Activated T-cell treated with anti-CD3 and anti-CD28 coated beads, Interleukin-2, amount 50 U/mL, for 48 hours (primary cell): ENCODE measurements around the gene ZNRF4.
"Not testable (repeated sequence)": the region's sequence is repeated elsewhere in the genome, so short reads cannot be mapped to it uniquely, and the experiment has no call there.

ENCODE experiments used
- DNase-seq, 2 experiments: peaks; one replicate each; pipeline ENCODE4 v3.0.0-alpha.2; 2020

ZNRF4 gene, protein sequence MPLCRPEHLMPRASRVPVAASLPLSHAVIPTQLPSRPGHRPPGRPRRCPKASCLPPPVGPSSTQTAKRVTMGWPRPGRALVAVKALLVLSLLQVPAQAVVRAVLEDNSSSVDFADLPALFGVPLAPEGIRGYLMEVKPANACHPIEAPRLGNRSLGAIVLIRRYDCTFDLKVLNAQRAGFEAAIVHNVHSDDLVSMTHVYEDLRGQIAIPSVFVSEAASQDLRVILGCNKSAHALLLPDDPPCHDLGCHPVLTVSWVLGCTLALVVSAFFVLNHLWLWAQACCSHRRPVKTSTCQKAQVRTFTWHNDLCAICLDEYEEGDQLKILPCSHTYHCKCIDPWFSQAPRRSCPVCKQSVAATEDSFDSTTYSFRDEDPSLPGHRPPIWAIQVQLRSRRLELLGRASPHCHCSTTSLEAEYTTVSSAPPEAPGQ

DNA sequence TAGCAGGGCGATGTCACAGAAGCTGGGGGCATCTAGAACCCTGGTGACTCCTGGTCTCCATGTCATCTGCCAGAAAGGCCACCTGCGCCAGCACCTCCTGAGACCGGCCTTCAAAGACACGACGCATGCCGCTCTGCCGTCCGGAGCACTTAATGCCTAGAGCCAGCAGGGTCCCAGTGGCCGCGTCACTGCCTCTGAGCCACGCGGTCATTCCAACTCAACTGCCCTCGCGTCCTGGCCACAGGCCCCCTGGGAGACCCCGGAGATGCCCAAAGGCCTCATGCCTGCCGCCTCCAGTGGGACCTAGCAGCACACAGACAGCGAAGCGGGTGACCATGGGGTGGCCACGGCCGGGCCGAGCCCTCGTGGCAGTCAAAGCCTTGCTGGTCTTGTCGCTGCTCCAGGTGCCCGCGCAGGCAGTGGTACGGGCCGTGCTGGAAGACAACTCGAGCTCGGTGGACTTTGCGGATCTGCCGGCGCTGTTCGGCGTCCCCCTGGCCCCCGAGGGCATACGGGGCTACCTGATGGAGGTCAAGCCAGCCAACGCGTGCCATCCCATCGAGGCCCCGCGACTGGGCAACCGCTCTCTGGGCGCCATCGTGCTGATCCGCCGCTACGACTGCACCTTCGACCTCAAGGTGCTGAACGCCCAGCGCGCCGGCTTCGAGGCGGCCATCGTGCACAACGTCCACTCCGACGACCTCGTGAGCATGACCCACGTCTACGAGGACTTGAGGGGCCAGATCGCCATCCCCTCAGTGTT, at the start of gene ZNRF4:
ZNRF4 (plus strand) TSS at position 51 of the 763 bp plus-strand sequence; CDS start at position 126, 75 bp downstream.
- no peak for DNase-seq

DNA sequence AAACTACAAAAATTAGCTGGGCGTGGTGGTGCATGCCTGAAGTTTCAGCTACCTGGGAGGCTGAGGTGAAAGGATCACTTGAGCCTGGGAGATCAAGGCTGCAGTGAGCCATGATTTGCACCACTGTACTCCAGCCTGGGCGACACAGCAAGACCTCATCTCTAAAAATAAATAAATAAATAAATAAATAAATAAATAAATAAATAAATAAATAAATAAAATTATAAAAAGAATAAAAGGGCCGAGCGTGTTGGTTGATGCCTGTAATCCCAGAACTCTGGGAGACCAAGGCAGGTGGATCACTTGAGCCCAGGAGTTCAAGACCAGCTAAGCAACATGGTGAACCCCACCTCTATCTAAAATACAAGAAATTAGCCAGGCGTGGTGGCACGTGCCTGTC, 49.0 kb upstream of the ZNRF4 start:
- not testable (repeated sequence) for DNase-seq

DNA sequence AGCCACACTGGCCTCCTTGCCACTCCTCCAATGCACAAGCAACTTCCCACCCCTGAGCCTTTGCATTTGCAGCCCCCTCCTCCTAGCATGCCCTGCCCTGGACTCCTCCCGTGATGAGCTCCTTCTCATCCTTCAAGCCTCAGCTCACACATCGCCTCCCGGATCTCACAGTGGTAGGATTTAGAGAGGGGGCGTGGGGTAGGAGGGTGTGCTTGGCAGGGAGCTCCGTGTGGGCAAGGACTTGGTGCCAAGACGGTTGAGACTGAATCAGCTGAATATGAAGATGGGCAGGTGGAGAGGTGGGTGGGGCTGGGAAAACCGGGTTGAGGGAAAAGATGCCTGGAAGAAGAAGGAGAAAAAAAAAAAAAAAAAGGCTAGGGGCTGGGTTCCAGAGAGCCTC, 48.4 kb upstream of the ZNRF4 start:
- no peak for DNase-seq

DNA sequence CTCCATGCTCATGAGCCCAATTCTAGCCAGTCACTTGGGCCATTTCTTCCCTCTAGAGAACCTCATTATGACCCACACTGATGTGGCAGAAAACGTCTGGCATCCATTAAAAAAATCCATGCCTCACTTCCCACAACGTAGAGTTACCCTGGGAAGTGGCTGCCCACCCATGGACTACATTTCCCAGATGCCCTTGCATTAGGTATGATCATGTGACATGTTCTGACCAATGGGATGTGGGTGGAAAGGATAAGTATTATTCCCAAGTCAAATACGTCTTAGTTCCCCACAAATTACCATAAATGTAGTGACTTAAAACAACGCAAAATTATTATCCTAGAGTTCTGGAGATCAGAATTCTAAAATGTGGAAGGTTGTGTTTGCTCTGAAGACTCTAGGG, 47.9 kb upstream of the ZNRF4 start:
- no peak for DNase-seq

DNA sequence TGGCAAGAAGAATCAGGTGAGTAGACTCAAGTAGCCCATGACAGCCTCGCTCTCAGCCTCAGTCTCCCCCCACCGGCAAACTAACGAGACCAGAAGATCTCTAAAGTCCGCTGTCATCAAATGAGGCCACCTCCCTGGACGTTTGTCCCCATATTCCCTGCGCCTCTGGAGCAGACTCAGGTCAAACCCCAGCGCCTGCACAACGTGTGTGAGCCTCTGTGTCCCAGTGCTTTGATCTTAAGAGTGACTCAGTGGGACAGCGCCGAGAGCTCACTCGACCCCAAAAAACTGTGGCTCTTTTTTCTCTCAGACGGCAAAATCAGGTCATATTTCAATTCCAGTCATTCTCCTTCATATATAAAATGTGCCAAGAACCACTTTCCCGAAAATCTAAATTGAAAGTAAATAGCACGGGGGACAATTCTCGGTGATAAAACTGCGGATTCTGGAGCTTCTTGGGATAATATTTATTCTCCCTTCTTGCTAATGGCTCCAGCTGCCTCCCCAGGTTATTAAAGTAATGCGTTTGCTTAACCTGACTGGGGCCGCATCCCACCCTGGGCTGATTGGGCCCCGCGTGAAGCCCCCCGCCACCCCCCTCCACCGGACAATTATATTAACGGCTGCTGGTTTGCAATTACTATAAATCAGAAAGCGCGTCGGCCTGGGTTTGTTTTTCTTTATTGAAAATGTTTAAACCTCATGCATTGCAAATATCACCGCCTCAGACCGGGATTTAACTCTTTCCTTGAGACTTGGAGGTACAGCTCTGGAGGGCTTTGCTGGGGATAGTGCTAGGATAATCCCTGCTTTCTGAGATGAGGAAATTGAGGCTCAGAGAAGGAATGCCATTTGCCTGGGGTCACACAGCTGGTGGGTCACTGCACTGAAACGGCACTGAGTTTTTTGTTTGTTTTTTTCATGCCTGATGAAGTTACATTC, 37.5 kb upstream of the ZNRF4 start:
- DNase-seq = no peak

DNA sequence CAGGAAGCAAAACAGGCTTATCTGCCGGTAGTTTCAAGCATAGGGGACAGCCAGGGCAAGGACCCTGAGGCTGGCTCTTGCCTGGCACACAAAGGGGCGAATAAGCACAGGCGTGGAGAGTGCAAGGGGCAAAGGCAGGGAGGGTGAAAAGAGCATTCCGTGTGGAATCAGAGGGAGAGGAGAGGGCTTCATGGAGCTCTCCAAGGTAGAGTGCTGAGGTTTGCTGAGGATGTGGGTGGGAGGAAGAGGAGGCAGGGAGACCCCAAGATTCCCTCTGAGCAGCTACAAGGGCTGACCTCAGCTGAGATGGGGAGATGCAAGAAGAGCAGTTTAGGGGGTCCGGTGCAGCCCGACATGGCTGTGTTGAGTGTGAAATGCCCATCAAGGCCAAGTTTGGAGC, 36.5 kb upstream of the ZNRF4 start:
- no peak for DNase-seq

DNA sequence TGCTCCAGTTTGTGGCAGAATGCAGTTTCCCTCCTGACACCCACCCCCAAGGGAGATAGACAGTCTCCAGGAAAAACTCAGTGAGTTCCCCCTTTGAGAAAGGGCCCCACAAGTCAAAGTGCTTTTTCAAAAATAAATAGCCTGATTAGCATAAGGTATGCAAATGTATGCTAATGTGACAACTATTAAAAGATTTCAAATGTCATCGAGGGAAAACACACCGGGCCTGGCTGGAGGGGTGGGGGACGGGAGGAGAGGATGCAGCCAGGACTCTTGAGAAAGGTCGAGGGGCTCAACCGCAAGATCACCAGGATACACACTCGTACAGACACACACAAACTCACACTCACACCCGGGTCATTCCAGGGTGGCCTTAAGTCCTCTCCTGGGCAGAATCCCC, 34.3 kb upstream of the ZNRF4 start:
- no peak for DNase-seq

DNA sequence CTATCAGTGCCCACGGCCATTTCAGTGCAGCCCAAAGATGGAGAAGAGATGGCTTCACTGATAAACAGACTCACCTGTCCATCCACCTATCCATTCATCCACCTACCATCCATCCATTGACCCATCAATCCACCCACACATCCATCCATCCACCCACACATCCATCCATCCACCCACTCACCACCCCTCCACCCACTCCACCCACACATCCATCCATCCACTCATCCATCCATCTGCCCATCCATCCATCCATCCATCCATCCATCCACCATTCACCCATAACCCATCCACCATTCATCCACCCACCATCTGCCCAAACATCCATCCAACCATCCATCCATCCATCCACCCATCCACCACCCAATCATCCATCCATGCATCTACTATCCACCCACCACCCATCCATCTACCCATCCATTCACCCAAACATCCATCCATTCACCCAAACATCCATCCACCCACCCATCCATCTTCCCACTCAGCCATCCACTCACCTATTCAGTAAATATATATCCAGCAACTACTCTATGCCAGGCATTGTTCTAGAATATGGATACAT, 31.6 kb upstream of the ZNRF4 start:
- no peak for DNase-seq

DNA sequence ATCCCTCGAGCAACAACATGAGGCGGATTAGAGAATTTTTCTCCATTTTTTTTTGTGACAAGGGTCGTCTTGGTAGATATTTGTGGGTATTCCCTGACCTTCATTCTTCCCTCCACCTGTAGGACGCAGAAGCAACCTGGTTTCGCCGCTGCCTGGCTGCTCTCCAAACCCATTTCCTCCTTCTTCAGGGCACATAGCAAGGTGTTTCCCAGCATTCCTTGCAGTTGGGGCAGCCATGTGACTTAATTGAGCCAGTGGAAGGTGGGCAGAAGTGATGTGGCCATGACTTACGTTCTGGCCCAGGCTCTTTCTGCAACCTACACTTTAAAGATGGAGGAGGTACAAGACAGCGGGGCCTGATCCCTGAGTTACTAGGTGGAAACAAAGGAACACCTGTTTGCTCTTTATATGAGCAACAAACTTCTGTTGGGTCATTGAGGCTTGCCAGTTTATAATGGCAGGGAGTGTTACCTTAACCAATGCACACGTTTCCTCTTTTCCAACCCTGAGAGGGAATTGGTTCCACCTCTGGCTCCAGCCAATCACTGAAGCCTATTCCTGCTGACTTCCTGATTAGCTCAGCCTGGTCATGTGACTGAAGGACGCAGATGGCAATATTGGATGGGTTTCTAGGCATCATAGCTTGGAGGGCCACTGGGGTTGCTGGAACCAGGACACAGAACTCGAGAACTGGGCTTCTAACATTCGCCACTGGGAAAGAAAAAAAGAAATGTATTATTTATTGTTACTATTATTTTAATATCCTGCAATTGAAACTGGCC, 30.8 kb upstream of the ZNRF4 start:
- no peak for DNase-seq

DNA sequence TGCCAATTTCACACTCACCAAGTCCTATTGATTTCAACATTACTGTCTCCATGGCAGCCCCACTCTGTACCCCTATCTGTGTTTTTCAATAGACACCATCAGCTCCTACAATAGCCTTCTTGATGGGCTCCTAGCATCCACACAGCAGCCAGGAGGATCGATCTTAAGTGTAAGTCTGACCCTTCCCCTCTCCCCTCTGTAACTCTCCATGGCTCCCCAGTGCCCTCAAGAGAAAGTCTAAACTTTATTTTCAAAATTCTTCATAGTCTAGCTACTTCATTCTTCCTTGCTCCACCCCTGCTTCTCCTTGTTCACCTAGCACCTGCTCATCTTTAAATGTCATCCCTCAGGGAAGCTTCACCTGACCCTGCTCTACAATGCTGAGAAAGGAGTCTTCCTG, 30.0 kb upstream of the ZNRF4 start:
- DNase-seq = no peak

DNA sequence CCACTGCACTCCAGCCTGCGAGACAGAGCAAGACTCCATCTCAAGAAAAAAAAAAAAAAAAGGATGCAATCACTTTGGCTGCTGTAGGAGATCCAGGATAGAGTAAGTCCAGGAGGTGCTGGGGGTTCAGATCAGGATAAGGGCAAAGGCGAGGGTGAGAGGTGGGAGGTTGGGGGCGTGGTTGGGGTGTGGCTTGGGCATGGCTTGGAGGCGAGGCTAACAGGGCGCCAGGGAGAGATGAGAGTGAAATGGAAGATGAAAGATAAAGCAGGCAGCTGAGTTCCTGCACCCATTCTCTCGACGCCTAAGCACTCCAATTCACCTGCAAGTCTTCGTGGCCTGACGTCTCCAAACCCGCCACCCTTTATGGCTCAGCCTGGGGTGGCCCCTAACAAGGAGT, 25.0 kb upstream of the ZNRF4 start:
- DNase-seq = no peak

DNA sequence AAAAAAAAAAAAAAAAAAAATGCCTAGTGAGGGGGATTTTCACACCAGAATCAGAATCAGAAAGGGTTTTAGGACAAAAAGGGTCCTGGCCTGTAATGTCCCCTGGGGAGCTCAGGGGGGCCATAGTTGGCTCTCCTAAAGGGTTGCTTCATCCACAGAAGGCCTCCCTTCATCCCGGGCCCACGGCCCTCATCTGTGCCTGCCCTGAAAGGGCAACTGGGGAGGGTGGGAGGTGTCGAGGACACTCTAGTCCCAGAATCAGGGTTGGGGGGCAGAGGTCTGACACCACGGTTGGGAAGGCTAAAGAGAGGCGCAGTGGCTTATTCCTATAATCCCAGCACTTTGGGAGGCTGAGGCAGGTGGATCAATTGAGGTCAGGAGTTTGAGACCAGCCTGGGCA, 22.5 kb upstream of the ZNRF4 start:
- no peak for DNase-seq

DNA sequence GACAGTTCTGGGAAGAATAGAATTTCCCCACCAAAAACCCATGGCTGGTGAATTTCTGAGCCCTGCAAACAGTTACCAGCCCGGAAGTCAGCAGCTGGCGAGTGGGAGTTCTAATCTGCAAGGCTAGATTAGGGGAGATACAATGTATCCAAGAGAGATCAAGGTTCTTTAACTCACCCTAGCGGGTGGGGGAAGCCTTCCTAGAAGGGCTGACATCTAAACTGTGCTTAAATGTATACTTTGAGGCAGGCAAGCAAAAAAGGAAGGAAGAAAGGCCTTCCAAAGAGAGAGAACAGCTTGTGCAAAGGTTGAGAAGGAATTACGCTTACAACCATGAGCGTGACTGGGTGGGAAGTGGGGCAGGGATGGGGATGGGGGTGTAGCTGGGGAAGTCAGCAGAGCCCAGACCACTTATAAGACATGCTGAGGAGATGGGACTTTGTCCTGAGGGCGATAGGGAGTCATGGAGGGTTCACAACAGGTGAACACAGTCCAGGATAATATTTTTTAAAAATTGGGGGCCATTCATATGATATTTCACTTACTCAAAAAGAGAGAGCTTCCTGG, 20.8 kb upstream of the ZNRF4 start:
- no peak for DNase-seq

DNA sequence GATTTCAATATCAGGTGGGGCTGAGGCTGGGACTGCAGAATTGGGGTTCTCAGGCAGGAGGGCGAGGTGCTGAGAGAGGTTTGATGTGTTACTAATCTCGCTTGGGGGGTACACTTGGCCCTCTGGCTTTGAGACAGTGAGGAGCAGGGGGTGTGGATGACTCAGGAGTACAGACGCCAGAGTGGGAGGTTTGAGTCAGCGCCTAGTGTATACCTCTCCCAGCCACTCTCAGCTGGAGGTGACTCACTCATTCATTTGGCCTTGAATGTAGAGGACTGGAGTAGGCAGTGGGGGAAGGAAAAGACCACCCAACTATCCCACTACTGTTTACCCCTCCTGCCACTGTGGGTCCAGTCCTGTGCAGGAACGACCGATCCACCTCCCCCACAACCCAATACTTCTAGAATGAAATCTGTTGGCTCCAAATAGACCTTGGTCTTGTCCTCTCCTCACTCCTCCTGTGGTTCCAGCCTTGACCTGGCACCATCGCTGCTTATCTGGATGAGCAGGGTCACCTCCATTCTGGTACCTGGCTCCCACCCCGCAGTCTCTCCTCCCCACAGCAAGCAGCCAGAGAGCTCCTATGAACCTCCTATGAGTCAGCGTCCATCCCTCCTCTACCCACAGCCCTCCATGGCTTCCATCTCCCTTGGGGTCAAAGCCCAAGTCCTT, 20.1 kb upstream of the ZNRF4 start:
- DNase-seq = peak; percentile 68 to 74

DNA sequence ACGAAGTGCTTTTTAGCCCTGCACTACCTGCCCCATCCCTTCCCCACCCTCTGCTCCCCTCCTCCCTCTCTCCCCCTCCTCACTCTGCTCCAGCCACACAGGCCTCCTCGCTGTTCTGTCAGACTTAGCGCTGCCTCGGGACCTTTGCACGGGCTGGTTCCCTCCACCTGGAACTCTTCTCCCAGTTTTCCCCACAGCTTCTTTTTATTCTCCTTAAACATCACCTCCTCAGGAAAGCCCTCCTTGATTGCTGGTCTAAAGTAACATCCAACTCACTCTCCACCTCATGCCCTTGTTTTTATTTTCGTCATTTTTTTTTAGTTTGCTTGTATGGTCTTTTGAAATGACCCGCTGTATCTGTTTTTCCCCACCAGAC, 19.6 kb upstream of the ZNRF4 start:
- DNase-seq = no peak

DNA sequence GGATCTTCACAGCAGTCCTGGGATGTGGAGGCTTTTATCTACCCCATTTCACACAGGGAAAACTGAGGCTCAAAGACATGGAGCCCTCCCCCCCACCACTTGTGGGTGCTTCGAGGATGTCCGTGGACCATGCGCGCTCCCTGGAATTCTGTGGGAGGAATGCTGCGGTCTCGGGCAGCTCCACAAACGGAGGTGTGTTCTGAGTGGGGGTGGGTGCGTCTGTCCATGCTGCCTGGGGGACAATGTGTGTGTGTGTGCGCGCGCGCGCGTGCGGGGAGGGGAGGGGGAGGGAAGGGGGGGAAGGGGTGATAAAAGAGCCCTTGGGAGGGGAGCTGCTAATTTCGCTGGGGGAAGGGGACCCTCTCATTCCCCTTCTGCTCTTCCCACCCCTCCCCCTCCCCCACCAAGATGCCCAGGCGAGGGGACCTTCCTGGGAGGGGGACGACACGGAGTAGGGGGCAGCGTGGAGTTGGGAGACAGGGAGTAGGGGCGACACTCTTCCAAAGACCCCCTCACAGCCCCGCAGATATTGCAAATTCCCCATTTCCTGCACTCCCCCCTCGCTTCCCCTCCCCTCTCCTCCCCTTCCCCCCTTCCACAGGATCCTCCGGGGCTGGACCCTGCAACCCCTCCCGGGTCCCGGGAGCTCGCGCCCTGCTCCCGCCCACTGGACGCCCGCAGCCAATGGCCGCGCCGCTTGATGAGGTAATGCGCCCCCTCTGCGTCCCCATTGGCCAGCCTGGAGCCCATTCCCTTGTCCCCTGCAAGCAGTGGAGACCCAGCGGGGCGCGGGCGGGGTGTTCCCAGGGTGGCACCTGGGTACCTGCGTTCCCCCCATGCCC, 18.9 kb upstream of the ZNRF4 start:
- peak; percentile 24 for DNase-seq

DNA sequence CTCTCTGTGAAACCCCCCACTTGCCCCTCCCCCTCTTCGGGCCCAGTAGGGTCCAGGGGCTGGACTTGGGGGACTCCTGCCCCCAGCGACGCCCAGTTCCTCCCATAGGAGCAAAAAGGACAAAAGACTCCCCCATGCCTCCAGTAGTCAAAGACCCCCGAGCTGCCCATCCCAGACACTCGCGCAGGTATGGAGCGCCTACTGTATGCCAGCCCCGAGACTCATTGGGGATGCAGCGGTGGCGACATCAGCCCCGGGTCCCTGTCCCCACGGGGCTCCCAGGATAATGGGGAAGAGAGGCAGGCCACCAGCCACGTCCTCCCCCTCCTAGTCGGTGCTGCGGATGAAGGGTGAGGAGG, 18.3 kb upstream of the ZNRF4 start:
- no peak for DNase-seq

DNA sequence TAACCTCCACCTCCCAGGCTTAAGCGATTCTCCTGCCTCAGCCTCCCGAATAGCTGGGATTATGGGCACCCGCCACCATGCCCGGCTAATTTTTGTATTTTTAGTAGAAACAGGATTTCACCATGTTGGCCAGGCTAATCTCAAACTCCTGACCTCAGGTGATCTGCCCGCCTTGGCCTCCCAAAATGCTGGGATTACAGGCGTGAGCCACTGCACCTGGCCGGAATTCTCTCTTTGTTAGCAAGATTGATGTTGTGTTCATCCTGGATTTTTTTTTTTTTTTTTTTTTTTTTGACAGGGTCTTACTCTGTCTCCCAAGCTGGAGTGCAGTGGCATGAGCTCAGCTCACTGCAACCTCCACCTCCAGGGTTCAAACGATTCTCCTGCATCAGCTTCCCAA, 16.5 kb upstream of the ZNRF4 start:
- DNase-seq = not testable (repeated sequence)

DNA sequence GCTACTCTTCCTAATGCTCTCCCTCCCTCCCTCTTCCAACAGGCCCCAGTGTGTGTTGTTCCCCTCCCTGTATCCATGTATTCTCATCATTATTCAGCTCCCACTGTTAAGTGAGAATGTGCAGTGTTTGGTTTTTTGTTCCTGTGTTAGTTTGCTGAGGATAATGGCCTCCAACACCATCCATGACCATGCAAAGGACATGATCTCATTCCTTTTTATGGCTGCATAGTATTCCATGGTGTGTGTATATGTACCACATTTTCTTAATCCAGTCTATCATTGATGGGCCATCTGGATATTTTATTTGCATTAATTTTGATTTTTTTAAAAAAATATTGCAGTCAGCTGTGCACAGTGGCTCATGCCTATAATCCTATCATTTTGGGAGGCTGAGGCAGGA, 15.8 kb upstream of the ZNRF4 start:
- no peak for DNase-seq

DNA sequence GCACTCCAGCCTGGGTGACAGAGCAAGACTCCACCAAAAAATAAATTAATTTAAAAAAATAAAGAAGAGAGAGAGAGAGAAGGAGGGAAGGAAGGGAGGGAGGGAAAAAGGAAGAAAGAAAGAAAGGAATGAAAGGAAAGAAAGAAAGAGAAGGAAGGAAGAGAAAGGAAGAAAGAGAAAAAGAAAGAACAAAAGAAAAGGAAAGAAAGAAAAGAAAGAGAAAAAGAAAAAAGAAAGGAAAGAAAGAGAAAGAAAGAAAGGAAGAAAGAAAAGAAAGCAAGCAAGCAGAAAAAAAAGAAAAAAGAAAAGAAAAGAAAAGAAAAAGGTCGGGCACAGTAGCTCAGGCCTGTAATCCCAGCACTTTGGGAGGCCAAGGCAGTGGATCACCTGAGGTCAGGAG, 14.9 kb upstream of the ZNRF4 start:
- DNase-seq = no peak
